Heart left ventricle (tissue), 13 donors: Measurements from ENCODE around the gene BTN2A1.

Experiments used
- POLR2A ChIP-seq, 2 donors: fragments of 450-650 bp; IDR thresholded peaks; one replicate each; pipeline ENCODE4 v1.6.1; 2017; ENCODE audit warnings: antibody characterized with exemption in 2 of 2, mild to moderate bottlenecking in 2 of 2, moderate library complexity in 2 of 2
- TF ChIP-seq, protein P1 (sequence below), 12 donors: fragments of 200-600 bp; sonication (generic) in 4 of 12; IDR thresholded peaks; one replicate each; pipeline versions ENCODE4 v1.5.0 to v1.8.0; 2018 to 2022; ENCODE audit warnings: antibody characterized with exemption in 12 of 12, mild to moderate bottlenecking in 5 of 12
- donor health status: ischemic (EF 13 %, LVEDD 7.1; RV severe dilation, severe dysfunction).
- donor health status: DM: no; HTN: yes; CAD: no.
- donor health status: DM: no; HTN: no; CAD: no.
- donor health status: ischemic (EF 25% LVEDD 6.9; RV normal size, moderate dysfunction).
- donor health status: ischemic (EF 25% LVEDD 5.7; RV mildly dilated, moderate dysfunction).
- donor health status: ischemic (EF 35%, LVEDD 5.7; RV mildly dilated, moderate dysfunction).
- donor health status: nonischemic (EF 11% LVEDD 7.7; RV severe dilation, severe dysfunction).
- donor health status: DM: yes; HTN: yes; CAD: no.
- donor health status: PGD.
- donor health status: ischemic (EF 29% LVEDD 5.4; RV normal size, mild dysfunction).
- donor health status: nonischemic (EF 23%, LVEDD 6.1; RV moderate dilation, normal function).

GRCh38 chr6:26414281-26414680, 43.5 kb upstream of the BTN2A1 start:
- TF ChIP-seq, protein P1, sequence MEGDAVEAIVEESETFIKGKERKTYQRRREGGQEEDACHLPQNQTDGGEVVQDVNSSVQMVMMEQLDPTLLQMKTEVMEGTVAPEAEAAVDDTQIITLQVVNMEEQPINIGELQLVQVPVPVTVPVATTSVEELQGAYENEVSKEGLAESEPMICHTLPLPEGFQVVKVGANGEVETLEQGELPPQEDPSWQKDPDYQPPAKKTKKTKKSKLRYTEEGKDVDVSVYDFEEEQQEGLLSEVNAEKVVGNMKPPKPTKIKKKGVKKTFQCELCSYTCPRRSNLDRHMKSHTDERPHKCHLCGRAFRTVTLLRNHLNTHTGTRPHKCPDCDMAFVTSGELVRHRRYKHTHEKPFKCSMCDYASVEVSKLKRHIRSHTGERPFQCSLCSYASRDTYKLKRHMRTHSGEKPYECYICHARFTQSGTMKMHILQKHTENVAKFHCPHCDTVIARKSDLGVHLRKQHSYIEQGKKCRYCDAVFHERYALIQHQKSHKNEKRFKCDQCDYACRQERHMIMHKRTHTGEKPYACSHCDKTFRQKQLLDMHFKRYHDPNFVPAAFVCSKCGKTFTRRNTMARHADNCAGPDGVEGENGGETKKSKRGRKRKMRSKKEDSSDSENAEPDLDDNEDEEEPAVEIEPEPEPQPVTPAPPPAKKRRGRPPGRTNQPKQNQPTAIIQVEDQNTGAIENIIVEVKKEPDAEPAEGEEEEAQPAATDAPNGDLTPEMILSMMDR (IDR thresholded peaks at IDR 0.05): no peak
- no peak for TF ChIP-seq POLR2A (IDR thresholded peaks at IDR 0.05)
